Measurements from ENCODE around the gene FLRT1. TPM values are rescaled to one million over a fixed set of nuclear protein-coding genes. Genes with fewer than 3 reads are reported as not detected.

The FLRT1 gene
- total RNA-seq, 1 donor from 2014 or later, result 3.7 TPM

Other genes with a start within 250 kb of the FLRT1 start
- gene SPINDOC, start 222.5 kb upstream of the FLRT1 start, total RNA-seq, result 11.9 TPM
- gene MARK2, start 196.8 kb upstream of the FLRT1 start, total RNA-seq, result 18.2 TPM
- 3.0 TPM for gene RCOR2, start 118.8 kb upstream of the FLRT1 start, total RNA-seq
- gene NAA40, start 96.9 kb upstream of the FLRT1 start, total RNA-seq, result 12.1 TPM
- 544 TPM for gene COX8A, start 61.3 kb upstream of the FLRT1 start, total RNA-seq
- gene OTUB1, start 49.5 kb upstream of the FLRT1 start, total RNA-seq, result 44.0 TPM
- 58.8 TPM for gene MACROD1, start 130.2 kb downstream of the FLRT1 start, total RNA-seq
- gene STIP1, start 150.2 kb downstream of the FLRT1 start, total RNA-seq, result 94.2 TPM
- 5.7 TPM for gene FERMT3, start 170.8 kb downstream of the FLRT1 start, total RNA-seq
- gene TRPT1, start 190.3 kb downstream of the FLRT1 start, total RNA-seq, result 53.3 TPM
- gene NUDT22, start 190.3 kb downstream of the FLRT1 start, total RNA-seq, result 35.1 TPM
- 16.7 TPM for gene DNAJC4, start 194.6 kb downstream of the FLRT1 start, total RNA-seq
- 46.5 TPM for gene VEGFB, start 198.7 kb downstream of the FLRT1 start, total RNA-seq
- 28.6 TPM for gene FKBP2, start 205.2 kb downstream of the FLRT1 start, total RNA-seq
- gene PPP1R14B, start 211.0 kb downstream of the FLRT1 start, total RNA-seq, result 82.5 TPM
- 18.5 TPM for gene PLCB3, start 215.6 kb downstream of the FLRT1 start, total RNA-seq
- gene BAD, start 248.7 kb downstream of the FLRT1 start, total RNA-seq, result 40.0 TPM
- 13.3 TPM for gene GPR137, start 249.9 kb downstream of the FLRT1 start, total RNA-seq

Measured in tongue (tissue), 1 donor.